ENCODE results near the gene ZNF264.
"Not testable (repeated sequence)": the region's sequence is repeated elsewhere in the genome, so short reads cannot be mapped to it uniquely, and the experiment has no call there.

The ZNF264 gene

DNA sequence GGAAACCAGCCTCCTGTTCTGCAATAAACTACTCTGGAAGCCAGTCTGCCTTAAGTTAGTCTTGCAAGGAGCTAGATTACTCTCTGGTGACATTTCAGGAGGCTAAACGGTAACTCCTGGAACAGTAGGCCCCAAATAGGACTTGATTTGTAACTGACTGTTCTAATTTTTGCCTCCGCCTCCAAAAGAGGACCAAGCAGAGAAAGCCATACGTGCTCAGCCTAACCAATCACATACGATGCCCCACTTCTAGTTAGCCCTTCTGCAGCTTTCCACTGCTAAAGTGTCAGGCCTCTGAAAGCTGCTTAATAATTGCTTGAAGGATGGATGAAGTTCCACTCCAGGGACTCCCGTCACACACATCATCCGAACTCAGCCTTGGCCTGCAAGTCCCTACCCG, 49.9 kb downstream of the ZNF264 start:
- no peak for DNase-seq (ENCODE audit: extremely low spot score)
- TF ChIP-seq, protein P1, sequence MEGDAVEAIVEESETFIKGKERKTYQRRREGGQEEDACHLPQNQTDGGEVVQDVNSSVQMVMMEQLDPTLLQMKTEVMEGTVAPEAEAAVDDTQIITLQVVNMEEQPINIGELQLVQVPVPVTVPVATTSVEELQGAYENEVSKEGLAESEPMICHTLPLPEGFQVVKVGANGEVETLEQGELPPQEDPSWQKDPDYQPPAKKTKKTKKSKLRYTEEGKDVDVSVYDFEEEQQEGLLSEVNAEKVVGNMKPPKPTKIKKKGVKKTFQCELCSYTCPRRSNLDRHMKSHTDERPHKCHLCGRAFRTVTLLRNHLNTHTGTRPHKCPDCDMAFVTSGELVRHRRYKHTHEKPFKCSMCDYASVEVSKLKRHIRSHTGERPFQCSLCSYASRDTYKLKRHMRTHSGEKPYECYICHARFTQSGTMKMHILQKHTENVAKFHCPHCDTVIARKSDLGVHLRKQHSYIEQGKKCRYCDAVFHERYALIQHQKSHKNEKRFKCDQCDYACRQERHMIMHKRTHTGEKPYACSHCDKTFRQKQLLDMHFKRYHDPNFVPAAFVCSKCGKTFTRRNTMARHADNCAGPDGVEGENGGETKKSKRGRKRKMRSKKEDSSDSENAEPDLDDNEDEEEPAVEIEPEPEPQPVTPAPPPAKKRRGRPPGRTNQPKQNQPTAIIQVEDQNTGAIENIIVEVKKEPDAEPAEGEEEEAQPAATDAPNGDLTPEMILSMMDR (IDR thresholded peaks at IDR 0.05; ENCODE audit: control extremely low read depth, extremely low read depth, low read depth, missing control alignments), result no peak
- ChIA-PET POLR2A (no interaction called here), CTCF (no interaction called here)

GRCh38 chr19:57242821-57243220, 51.5 kb downstream of the ZNF264 start:
- ChIA-PET POLR2A (no interaction called here), CTCF (interaction anchor here (0.7 kb wide), 1 partner anchor 21 kb away, joined by 3 read pairs; no protein-coding TSS in a partner anchor)
- DNase-seq (ENCODE audit: extremely low spot score), result no peak
- TF ChIP-seq, protein P1 (IDR thresholded peaks at IDR 0.05; ENCODE audit: control extremely low read depth, extremely low read depth, low read depth, missing control alignments), result no peak

DNA sequence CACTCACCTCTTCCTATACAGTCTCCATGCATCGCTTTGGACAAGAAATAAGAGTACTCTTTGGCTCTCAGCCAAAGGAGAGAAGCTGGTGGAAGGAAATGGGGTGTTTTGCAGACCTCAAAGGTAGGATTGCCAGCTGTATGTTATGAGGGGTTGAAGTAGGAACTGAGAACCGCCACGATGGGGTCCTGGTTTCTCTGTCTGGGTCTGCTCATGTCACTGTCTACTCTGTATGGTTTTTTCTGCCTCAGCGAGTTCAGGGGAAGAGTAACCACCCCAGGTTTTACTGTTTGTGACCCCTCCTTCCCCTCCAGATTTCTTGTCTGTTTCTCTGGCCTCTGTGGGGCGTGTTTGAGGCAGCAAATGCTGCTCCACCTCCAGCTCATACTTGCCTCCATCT, 53.2 kb downstream of the ZNF264 start:
- ChIA-PET CTCF (interaction anchor here (1.1 kb wide), 1 partner anchor 56 kb away, joined by 3 read pairs; no protein-coding TSS in a partner anchor), POLR2A (no interaction called here)
- no peak for DNase-seq (ENCODE audit: extremely low spot score)
- TF ChIP-seq, protein P1 (IDR thresholded peaks at IDR 0.05; ENCODE audit: control extremely low read depth, extremely low read depth, low read depth, missing control alignments), result no peak

GRCh38 chr19:57245066-57245465, 53.8 kb downstream of the ZNF264 start:
- ChIA-PET POLR2A (no interaction called here), CTCF (interaction anchor here (1.0 to 1.1 kb wide), 2 partner anchors 15 to 56 kb away, joined by 3 read pairs; no protein-coding TSS in a partner anchor)
- DNase-seq (ENCODE audit: extremely low spot score), result no peak
- TF ChIP-seq, protein P1 (IDR thresholded peaks at IDR 0.05; ENCODE audit: control extremely low read depth, extremely low read depth, low read depth, missing control alignments), result no peak

DNA sequence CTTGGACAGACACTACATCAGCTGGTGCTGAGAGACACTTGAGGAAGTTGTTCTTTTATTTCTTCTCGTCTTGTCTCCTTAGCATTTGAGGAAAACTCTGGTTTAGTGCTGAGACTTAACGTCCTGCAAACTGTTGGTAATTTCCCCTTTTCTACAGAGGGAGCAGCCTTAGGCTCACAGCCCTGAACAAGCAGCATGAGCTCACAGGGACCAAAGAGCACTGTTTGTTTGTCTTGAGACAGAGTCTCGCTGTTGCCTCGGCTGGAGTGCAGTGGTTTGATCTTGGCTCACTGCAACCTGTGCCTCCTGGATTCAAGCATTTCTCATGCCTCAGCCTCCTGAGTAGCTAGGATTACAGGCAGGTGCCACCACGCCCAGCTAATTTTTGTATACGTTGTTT, 54.7 kb downstream of the ZNF264 start:
- CTCF ChIA-PET, result interaction anchor here (1.0 to 1.6 kb wide), 2 partner anchors 11 to 14 kb away, joined by 3 to 7 read pairs; no protein-coding TSS in a partner anchor
- POLR2A ChIA-PET, result no interaction called here
- TF ChIP-seq, protein P1 (IDR thresholded peaks at IDR 0.05; ENCODE audit: control extremely low read depth, extremely low read depth, low read depth, missing control alignments), result no peak

GRCh38 chr19:57248646-57249045, 57.3 kb downstream of the ZNF264 start:
- no peak for DNase-seq (ENCODE audit: extremely low spot score)
- ChIA-PET CTCF (no interaction called here), POLR2A (no interaction called here)
- TF ChIP-seq, protein P1 (IDR thresholded peaks at IDR 0.05; ENCODE audit: control extremely low read depth, extremely low read depth, low read depth, missing control alignments), result no peak

More for the DNA sequence above, 54.7 kb downstream of the ZNF264 start:
- DNase-seq (ENCODE audit: extremely low spot score), result no peak

DNA sequence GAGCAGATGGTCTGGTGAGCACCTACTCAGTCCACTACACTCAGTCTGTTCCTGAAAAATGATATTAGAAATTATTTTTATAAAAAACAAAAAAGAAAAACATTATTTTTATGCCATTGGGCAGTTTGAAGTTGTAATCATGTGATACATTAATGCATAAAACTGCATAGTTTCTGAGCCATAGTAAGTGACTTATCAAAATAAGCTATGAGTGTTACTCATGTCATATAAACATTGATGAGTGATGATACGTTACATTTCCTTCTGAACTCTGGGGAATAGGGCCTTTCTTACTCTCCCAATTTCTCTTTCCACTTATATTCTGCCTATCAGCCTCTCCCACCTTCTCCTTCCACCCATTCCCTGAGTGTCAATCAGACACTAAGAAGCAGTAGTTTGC, 58.0 kb downstream of the ZNF264 start:
- ChIA-PET POLR2A (no interaction called here), CTCF (no interaction called here)
- TF ChIP-seq, protein P1 (IDR thresholded peaks at IDR 0.05; ENCODE audit: control extremely low read depth, extremely low read depth, low read depth, missing control alignments), result no peak
- DNase-seq (ENCODE audit: extremely low spot score), result no peak

- POLR2A ChIA-PET; DNase-seq (ENCODE audit: extremely low spot score); CTCF ChIA-PET: not testable (repeated sequence)
Measured at GRCh38 chr19:57253767-57254166, 62.5 kb downstream of the ZNF264 start.

Data from GM10248 (cell line).